Activated T-helper 9 cell treated with anti-CD3 and anti-CD28 coated beads, Interleukin-2, amount 50 U/mL, for 16 hours (primary cell): ENCODE data around the gene ODAPH.

Experiments
- DNase-seq: peaks from one replicate; pipeline ENCODE4 v3.0.0-alpha.2; 2020; ENCODE audit warnings: low read depth

The ODAPH gene

DNA sequence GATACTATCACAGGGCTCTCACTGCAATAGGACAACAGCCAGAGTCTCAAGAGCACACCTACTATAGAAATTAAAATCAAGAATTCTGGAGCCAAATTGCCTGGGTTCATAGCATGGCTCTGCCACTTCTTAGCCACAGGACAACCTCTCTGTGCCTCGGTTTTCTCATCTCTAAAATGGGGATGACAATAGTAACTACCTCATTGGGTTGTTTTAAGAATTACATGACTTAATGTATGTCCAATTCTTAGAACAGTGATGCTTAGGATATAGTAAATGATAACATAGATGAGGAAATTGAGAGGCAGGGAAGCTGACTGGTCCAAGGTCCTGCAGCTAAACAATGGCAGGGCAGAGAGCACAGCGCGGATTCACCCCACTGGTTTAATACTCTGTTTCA is 11.0 kb upstream of the ODAPH start:
- DNase-seq, result no peak

- DNase-seq, result no peak
These were observed 10.3 kb upstream of the ODAPH start for GRCh38 chr4:75545526-75545925.

- DNase-seq, result no peak
These were observed 8.0 kb upstream of the ODAPH start for GRCh38 chr4:75547647-75548387.

- no peak for DNase-seq
These were observed 6.8 kb upstream of the ODAPH start for GRCh38 chr4:75549019-75549418.

DNA sequence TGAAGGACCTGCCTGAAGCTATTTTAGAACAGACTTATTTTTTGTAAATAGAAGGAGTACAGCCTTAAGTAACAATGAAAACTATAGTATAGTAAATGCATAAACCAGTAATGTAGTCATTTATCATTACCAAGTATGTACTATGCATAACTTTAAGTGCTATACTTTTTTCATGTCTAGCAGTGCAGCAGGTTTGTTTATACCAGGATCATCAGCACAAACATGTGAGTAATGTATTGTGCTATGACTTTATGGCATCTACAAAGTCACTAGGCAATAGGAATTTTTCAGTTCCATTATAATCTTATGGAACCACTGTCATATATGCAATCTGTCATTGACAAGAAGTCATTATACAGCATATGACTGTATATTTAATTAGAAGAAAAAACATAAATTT is 3.4 kb upstream of the ODAPH start:
- no peak for DNase-seq

GRCh38 chr4:75557696-75558095 is 1.8 kb downstream of the ODAPH start:
- DNase-seq, result no peak

GRCh38 chr4:75561789-75562188 is 5.9 kb downstream of the ODAPH start:
- no peak for DNase-seq

GRCh38 chr4:75564023-75564422 is 8.2 kb downstream of the ODAPH start:
- no peak for DNase-seq

GRCh38 chr4:75565481-75565880 is 9.6 kb downstream of the ODAPH start:
- DNase-seq, result no peak

DNA sequence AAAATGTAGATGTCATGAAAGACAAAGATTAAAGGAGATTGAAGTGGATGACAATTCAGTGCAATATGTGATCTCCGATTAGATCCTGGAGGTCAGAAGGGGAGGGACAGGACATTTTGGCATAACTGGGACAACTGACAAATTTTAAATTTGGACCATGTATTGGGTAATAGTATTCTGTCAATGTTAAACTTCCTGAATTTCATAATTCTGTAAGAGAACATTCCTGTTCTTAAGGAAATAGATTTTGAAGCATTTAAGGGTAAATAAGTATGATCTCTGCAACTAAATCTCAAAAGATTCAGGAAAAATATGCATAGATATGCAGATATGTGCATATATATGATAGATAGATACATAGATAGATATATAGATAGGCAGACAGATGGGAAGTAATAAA is 11.0 kb downstream of the ODAPH start:
- DNase-seq, result no peak

- DNase-seq, result no peak
These were observed 11.9 kb downstream of the ODAPH start for GRCh38 chr4:75567725-75568124.

DNA sequence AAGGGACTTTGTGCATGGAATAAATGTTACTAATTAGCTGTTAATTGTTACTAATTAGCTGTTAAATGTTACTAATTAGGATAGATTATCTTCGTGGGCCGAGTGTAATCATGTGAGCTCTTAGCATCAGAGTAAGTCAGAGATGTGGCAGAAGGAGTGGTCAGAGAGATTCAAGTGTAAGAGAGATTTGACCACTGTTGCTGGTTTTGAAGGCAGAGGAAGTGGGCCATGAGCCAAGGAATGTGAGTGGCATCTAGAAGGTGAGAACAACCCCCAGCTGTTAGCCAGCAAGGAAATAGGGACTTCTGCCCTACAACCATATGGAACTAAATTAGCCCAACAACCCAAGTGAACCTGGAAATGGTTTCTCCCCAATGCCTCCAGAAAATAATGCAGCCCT is 28.2 kb downstream of the ODAPH start:
- DNase-seq, result no peak

GRCh38 chr4:75593393-75593792 is 37.5 kb downstream of the ODAPH start:
- no peak for DNase-seq

GRCh38 chr4:75596061-75596460 is 40.2 kb downstream of the ODAPH start:
- DNase-seq, result no peak

GRCh38 chr4:75598390-75598789 is 42.5 kb downstream of the ODAPH start:
- no peak for DNase-seq

GRCh38 chr4:75599647-75600046 is 43.8 kb downstream of the ODAPH start:
- DNase-seq, result no peak

GRCh38 chr4:75605928-75606327 is 50.1 kb downstream of the ODAPH start:
- no peak for DNase-seq

GRCh38 chr4:75612306-75612705 is 56.4 kb downstream of the ODAPH start:
- DNase-seq, result no peak
